GM23248 (cell line): Measurements from ENCODE around the gene ATP8A2. TPM values are rescaled to one million over a fixed set of nuclear protein-coding genes. Genes with fewer than 3 reads are reported as not detected.

Experiments
- DNase-seq: peaks from one replicate; pipeline ENCODE4 v3.0.0-alpha.2; 2015
- H2AFZ ChIP-seq: fragments of 200-600 bp; sonication (generic); 2 replicates; pipeline ENCODE4 v1.6.1; 2016; ENCODE audit warnings: antibody characterized with exemption
- H3F3A ChIP-seq: fragments of 200-600 bp; sonication (generic); 2 replicates; pipeline ENCODE4 v1.6.1; 2016; ENCODE audit warnings: mild to moderate bottlenecking, antibody characterized with exemption, mixed run types; ENCODE audit not compliant: insufficient read depth
- H3K27ac ChIP-seq: fragments of 200-600 bp; sonication (generic); 2 replicates; pipeline ENCODE4 v1.5.1; 2016; ENCODE audit warnings: mild to moderate bottlenecking
- H3K27me3 ChIP-seq: fragments of 200-600 bp; sonication (generic); replicated peaks from 2 replicates; pipeline ENCODE4 v1.6.1; 2016; ENCODE audit warnings: mild to moderate bottlenecking; ENCODE audit not compliant: insufficient read depth
- H3K36me3 ChIP-seq: fragments of 200-600 bp; sonication (generic); 2 replicates; pipeline ENCODE4 v1.6.1; 2016; ENCODE audit warnings: low read depth, mild to moderate bottlenecking
- H3K4me1 ChIP-seq: fragments of 200-600 bp; sonication (generic); 2 replicates; pipeline ENCODE4 v1.6.1; 2016; ENCODE audit warnings: mild to moderate bottlenecking; ENCODE audit not compliant: insufficient read depth
- H3K4me2 ChIP-seq: fragments of 200-600 bp; sonication (generic); one replicate; pipeline ENCODE4 v1.6.1; 2016; ENCODE audit warnings: mild to moderate bottlenecking; ENCODE audit not compliant: unreplicated experiment
- H3K4me3 ChIP-seq: fragments of 200-600 bp; sonication (generic); 2 replicates; pipeline ENCODE4 v1.5.1; 2016; ENCODE audit warnings: mild to moderate bottlenecking
- H3K79me2 ChIP-seq: fragments of 200-600 bp; sonication (generic); 2 replicates; pipeline ENCODE4 v1.6.1; 2016; ENCODE audit warnings: mild to moderate bottlenecking; ENCODE audit not compliant: insufficient read depth
- H3K9ac ChIP-seq: fragments of 200-600 bp; sonication (generic); 2 replicates; pipeline ENCODE4 v1.6.1; 2016; ENCODE audit warnings: mild to moderate bottlenecking
- H3K9me2 ChIP-seq: fragments of 200-600 bp; sonication (generic); 2 replicates; pipeline ENCODE4 v1.6.1; 2016; ENCODE audit warnings: mixed run types, mild to moderate bottlenecking, moderate library complexity; ENCODE audit not compliant: insufficient read depth
- H3K9me3 ChIP-seq: fragments of 200-600 bp; sonication (generic); one replicate; pipeline ENCODE4 v1.6.1; 2017; ENCODE audit warnings: low read depth
- H4K20me1 ChIP-seq: fragments of 200-600 bp; sonication (generic); 2 replicates; pipeline ENCODE4 v1.6.0; 2016; ENCODE audit not compliant: insufficient read depth
- EZH2 ChIP-seq: fragments of 200-600 bp; sonication (generic); IDR thresholded peaks from 2 replicates; pipeline ENCODE4 v1.6.1; 2018; ENCODE audit warnings: antibody characterized with exemption, mild to moderate bottlenecking; ENCODE audit not compliant: insufficient read depth, poor library complexity, severe bottlenecking
- EZH2phosphoT487 ChIP-seq: fragments of 200-600 bp; sonication (generic); IDR thresholded peaks from 2 replicates; pipeline ENCODE4 v1.6.1; 2018; ENCODE audit warnings: antibody characterized with exemption, moderate library complexity, mild to moderate bottlenecking, low read depth; ENCODE audit not compliant: insufficient read depth
- WGBS, 2 experiments: methylation state at CpG; one replicate each; pipeline ENCODE4 v1.1.6; 2015 to 2017; ENCODE audit warnings: low lambda C conversion rate in 2 of 2, low coverage in 1 of 2; ENCODE audit errors: missing lambda C conversion rate in 2 of 2; 5-methylcytosine and 5-hydroxymethylcytosine counted together
- in situ Hi-C: fragments of 300-500 bp; cut with MboI; formaldehyde crosslinking; loops from 2 replicates; pipeline ENCODE4 v1.15.0; 2020
- polyA plus RNA-seq: library from polyadenylated mRNA; unstranded; fragments of >200 nt; fragmentation: Nextera tagmentation; extraction: Ambion mirVana; gene quantifications from 2 replicates; pipeline ENCODE4 v1.2.1, GENCODE V29; 2016
- total RNA-seq: library from RNA; depleted of rRNA; stranded (reverse); fragments of >200 nt; shearing (Covaris generic); gene quantifications from 2 replicates; pipeline ENCODE4 v1.2.3, GENCODE V29; 2014

ATP8A2 gene
- total and polyA plus RNA-seq, 2 experiments from 2014 or later = under 0.01 to 0.05 TPM

DNA sequence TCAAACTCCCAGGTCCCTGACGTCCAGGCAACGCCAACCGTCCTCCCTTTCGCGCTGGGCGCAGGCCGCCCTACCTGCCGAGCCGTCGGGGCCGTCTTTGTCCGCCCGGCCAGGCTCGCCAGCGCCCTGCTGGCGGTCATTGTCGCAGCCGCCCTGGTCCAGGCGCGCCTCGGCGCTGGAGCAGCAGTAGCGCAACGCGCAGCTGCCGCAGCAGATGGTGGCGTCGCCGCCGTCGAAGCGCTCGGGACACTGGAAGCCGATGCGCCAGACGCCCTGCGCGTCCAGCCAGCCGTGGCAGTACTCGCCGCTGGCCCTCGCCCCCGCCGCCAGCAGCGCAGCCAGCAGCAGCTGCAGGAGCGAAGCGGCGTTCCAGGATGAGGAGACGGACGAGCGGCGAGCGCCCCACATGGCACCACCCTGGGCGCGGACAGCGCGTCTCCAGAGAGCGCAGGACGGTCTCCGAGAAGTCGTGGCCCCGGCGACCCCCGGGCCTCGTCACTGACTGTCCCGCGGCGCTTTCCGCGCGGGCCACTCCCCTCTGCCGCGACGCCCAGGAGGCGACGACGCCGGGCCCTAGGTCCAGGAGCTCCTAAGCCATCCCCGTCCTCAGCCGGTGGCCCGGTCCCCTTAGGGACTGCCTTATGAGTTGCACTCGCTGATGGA, 678.9 kb downstream of the ATP8A2 start:
- H3K79me2 ChIP-seq = no peaks in the 10 kb centered on the region
- in situ Hi-C loops = no loop called here
- no peak overlapping the region for H3K4me2 ChIP-seq
- no peak overlapping the region for H3K9ac ChIP-seq
- no peaks in the 10 kb centered on the region for H4K20me1 ChIP-seq
- no peak overlapping the region for H3K27ac ChIP-seq
- H3K4me1 ChIP-seq = no peaks in the 10 kb centered on the region
- peaks cover 69% of the 10 kb centered on the region for H3K27me3 ChIP-seq
- 4 to 6% methylated on average over 74 to 81 of the region's 82 CpGs for WGBS, 2 experiments
- H3K36me3 ChIP-seq = no peaks in the 10 kb centered on the region
- H3F3A ChIP-seq = no peaks in the 10 kb centered on the region
- peak; percentile 31 for DNase-seq
- no peaks in the 10 kb centered on the region for H3K9me2 ChIP-seq
- no peaks in the 10 kb centered on the region for H3K9me3 ChIP-seq
- no peak overlapping the region for H3K4me3 ChIP-seq
- H2AFZ ChIP-seq = 0 out of 2 replicates have a peak overlapping the region, but pooled peaks have one; percentile 45
- TF ChIP-seq EZH2 = no peak

DNA sequence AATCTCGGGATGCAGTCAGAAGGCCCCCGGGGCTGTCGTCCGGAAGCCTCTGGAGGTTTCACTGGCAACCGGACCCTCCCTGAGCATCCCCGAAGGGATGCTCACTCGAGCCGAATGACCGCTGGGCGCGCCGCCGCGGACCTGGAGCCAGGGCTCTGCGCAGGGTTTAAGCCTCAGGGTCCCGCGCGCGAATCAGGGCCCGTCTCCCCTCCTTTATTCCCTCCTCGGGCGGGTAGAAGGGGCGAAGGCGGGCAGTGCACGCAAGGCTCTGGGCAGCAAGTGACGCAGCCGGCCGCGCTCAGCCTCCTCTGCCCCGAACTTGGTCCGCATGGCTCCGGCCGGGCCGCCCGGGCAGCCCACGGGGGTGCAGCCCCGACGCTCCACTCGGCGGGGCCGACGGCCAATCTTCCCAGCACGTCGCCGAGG, 679.5 kb downstream of the ATP8A2 start:
- in situ Hi-C loops = no loop called here
- H3K4me3 ChIP-seq = peak overlapping the region; percentile 59
- no peaks in the 10 kb centered on the region for H3K36me3 ChIP-seq
- WGBS, 2 experiments = 1 to 2% methylated on average over 22 to 36 of the region's 45 CpGs
- H3K9me3 ChIP-seq = no peaks in the 10 kb centered on the region
- H3K4me1 ChIP-seq = no peaks in the 10 kb centered on the region
- DNase-seq = peak; percentile 22
- H3K4me2 ChIP-seq = peak overlapping the region; percentile 75
- no peak overlapping the region for H3K9ac ChIP-seq
- H3F3A ChIP-seq = no peaks in the 10 kb centered on the region
- H2AFZ ChIP-seq = peak overlapping the region; percentile 45; the same call in 1 of the 2 replicates
- H3K79me2 ChIP-seq = no peaks in the 10 kb centered on the region
- H4K20me1 ChIP-seq = no peaks in the 10 kb centered on the region
- H3K27me3 ChIP-seq = peaks cover 74% of the 10 kb centered on the region
- H3K9me2 ChIP-seq = no peaks in the 10 kb centered on the region
- TF ChIP-seq EZH2 = no peak
- no peak for TF ChIP-seq EZH2phosphoT487
- H3K27ac ChIP-seq = no peak overlapping the region

DNA sequence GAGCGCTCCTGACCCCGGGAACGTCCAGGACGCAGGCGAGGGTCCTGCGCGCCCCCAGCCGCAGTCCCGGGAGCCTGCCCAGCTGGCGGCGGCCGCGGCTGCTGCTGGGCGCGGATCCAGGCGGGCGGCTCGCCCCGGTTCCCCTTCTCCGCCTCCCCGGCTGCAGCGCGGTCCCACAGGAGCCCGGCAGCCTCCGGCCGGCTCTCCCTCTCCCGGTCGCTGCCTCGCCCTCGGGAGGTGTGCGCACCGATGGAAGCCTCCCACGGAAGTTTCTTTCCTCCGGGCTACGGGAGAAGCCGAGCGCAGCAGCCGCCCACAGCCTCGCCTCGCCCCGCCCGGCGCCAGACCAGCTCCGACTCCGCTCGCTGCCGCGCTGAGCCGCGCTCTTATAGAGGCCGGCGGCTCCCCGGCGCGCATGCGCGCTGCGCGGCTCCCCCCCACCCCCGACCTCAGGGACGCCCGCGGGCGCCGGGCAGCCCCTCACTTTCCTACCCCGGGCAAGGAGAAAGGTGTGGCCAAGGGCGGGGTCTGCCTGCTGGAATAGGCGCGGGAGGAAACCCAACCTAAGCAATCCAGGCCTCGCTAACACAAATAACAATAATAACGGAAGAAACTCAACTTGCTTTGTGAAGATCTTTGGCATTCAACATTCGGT, 680.0 kb downstream of the ATP8A2 start, which contains the start of gene SHISA2:
Gene SHISA2, minus strand, starts transcription at position 360 of the 655 bp plus-strand sequence. CDS start 1,041 bp downstream, outside the sequence.
- H3K27ac ChIP-seq = no peak within 1 kb of the TSS
- in situ Hi-C loops = no loop called here
- no peaks in the 10 kb centered on the region for H3K79me2 ChIP-seq
- DNase-seq = peak; percentile 68
- no peaks in the 10 kb centered on the region for H4K20me1 ChIP-seq
- no peaks in the 10 kb centered on the region for H3K36me3 ChIP-seq
- peak within 1 kb of the TSS; percentile 45; the same call in 1 of the 2 replicates for H2AFZ ChIP-seq
- no peaks in the 10 kb centered on the region for H3K9me3 ChIP-seq
- no peaks in the 10 kb centered on the region for H3K9me2 ChIP-seq
- H3K4me2 ChIP-seq = peak within 1 kb of the TSS; percentile 75
- 5% methylated on average over 37 to 42 of the region's 72 CpGs for WGBS, 2 experiments
- H3K9ac ChIP-seq = no peak within 1 kb of the TSS
- H3F3A ChIP-seq = no peaks in the 10 kb centered on the region
- no peaks in the 10 kb centered on the region for H3K4me1 ChIP-seq
- H3K27me3 ChIP-seq = peaks cover 77% of the 10 kb centered on the region
- peak within 1 kb of the TSS; percentile 59 for H3K4me3 ChIP-seq
- no peak for TF ChIP-seq EZH2phosphoT487
- no peak for TF ChIP-seq EZH2

DNA sequence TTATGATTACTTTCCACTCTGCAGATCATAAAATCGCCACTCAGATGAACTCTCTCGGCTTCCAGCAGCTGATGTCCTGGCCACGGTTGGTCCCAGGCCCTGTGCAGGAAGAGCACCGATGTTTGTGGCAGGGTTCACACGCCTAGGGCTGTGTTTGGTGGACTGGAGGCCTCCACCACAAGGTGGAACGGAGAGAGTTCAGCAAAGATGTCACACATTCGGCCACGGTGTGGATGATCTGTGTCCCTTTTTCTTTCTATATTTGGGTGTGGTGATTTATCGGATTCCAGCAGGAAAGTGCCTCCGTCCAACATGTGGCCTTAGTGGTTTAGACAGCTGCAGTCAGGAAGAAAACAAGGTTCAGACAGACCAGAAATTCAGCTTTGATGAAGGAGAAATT, 680.6 kb downstream of the ATP8A2 start:
- no peaks in the 10 kb centered on the region for H3K9me3 ChIP-seq
- H4K20me1 ChIP-seq = no peaks in the 10 kb centered on the region
- TF ChIP-seq EZH2phosphoT487 (no peak), EZH2 (no peak)
- H3K36me3 ChIP-seq = no peaks in the 10 kb centered on the region
- H3F3A ChIP-seq = no peaks in the 10 kb centered on the region
- H3K27ac ChIP-seq = no peak overlapping the region
- no peak overlapping the region for H3K9ac ChIP-seq
- in situ Hi-C loops = no loop called here
- H3K9me2 ChIP-seq = no peaks in the 10 kb centered on the region
- peaks cover 77% of the 10 kb centered on the region for H3K27me3 ChIP-seq
- peak overlapping the region; percentile 45; the same call in 1 of the 2 replicates for H2AFZ ChIP-seq
- H3K4me1 ChIP-seq = no peaks in the 10 kb centered on the region
- H3K4me3 ChIP-seq = peak overlapping the region; percentile 59; the same call in 1 of the 2 replicates
- 47 to 48% methylated on average over 10 of the region's 10 CpGs for WGBS, 2 experiments
- peak overlapping the region; percentile 75 for H3K4me2 ChIP-seq
- H3K79me2 ChIP-seq = no peaks in the 10 kb centered on the region
- no peak for DNase-seq
